ENCODE data around the gene YPEL1. TPM values are rescaled to one million over a fixed set of nuclear protein-coding genes. Genes with fewer than 3 reads are reported as not detected.

YPEL1 gene
- total and polyA plus RNA-seq, 2 donors (not counting 1 experiment from before 2014, with no cell fraction given) = 14.9 to 17.0 TPM

DNA sequence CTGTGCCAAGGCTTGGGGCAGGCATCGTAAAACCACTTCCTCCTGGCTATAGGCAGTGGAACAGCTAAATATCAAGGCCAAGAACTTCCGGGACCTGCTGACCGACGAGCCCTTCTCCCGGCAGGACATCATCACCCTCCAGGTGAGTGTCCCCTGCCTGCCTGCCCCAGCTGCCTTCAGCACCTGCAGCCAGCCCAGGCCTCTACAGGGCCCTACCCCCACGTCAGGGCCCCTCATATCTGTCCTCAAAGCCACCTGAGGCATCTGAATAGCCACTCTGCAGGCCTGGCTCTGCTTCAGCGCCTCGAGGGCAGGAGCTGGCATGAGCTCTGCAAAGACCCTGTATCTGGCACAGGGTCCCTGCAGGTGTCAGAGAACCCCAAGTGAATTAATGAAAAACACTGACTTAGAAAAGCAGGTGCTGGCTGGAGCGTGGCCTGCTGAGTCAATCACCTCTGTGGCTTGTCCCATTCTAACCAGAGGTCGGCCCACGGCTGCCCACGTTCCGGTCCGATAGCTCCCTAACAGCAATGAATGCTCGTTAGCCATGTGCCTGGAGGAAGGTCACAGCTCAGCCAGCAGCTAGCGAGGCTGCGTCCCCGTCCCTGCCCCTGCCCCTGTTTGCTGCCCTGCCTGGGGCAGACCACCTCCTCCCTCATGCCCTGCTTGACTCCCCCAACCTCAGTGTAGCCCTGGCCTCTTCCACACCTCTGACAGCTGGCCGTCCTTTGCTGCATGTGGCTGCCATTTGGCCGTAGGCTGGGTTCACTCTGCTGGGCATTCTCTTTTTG, 53.0 kb downstream of the YPEL1 start:
- peaks cover 0 to 62% of the 10 kb centered on the region in 2 experiments for H3K36me3 ChIP-seq (replicated peaks in 1 of 2; ENCODE audit: control extremely low read depth in 1 of 2, control insufficient read depth in 1 of 2, extremely low read depth in 1 of 2, insufficient read depth in 2 of 2, low read length in 1 of 2)
- H3K9ac ChIP-seq (ENCODE audit: low read length) = no peak overlapping the region
- H3K4me2 ChIP-seq (replicated peaks; ENCODE audit: low read depth, low read length, poor library complexity, severe bottlenecking) = no peak overlapping the region
- H3K4me3 Mint-ChIP-seq = no peak overlapping the region
- intact Hi-C loops (cut with micrococcal nuclease) = no loop called here
- H3K79me2 ChIP-seq (ENCODE audit: control insufficient read depth, insufficient read depth, low read length) = peaks cover 6% of the 10 kb centered on the region
- no peaks in the 10 kb centered on the region for H3K9me3 ChIP-seq (ENCODE audit: control extremely low read depth in 1 of 3, control insufficient read depth in 2 of 3, insufficient read depth in 1 of 3, low read length in 2 of 3)
- ATAC-seq (ENCODE audit: low read depth) = no peak
- no peak for DNase-seq
- H3K4me3 ChIP-seq (ENCODE audit: control extremely low read depth in 1 of 5, extremely low read depth in 1 of 5, insufficient read depth in 1 of 5, low read depth in 2 of 5, low read length in 4 of 5) = no peak overlapping the region
- H3K27me3 ChIP-seq (replicated peaks in 1 of 4; ENCODE audit: control extremely low read depth in 1 of 4, control insufficient read depth in 3 of 4, insufficient read depth in 4 of 4, low read length in 3 of 4) = no peaks in the 10 kb centered on the region
- TF ChIP-seq, protein P1, sequence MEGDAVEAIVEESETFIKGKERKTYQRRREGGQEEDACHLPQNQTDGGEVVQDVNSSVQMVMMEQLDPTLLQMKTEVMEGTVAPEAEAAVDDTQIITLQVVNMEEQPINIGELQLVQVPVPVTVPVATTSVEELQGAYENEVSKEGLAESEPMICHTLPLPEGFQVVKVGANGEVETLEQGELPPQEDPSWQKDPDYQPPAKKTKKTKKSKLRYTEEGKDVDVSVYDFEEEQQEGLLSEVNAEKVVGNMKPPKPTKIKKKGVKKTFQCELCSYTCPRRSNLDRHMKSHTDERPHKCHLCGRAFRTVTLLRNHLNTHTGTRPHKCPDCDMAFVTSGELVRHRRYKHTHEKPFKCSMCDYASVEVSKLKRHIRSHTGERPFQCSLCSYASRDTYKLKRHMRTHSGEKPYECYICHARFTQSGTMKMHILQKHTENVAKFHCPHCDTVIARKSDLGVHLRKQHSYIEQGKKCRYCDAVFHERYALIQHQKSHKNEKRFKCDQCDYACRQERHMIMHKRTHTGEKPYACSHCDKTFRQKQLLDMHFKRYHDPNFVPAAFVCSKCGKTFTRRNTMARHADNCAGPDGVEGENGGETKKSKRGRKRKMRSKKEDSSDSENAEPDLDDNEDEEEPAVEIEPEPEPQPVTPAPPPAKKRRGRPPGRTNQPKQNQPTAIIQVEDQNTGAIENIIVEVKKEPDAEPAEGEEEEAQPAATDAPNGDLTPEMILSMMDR (IDR thresholded peaks at IDR 0.05) = no peak
- TF ChIP-seq EZH2 (IDR thresholded peaks at IDR 0.05; ENCODE audit: borderline replicate concordance, insufficient read depth, low read depth, low read length, poor library complexity, severe bottlenecking) = no peak
- H2AFZ ChIP-seq (ENCODE audit: insufficient read depth, low read depth, low read length, poor library complexity, severe bottlenecking) = no peak overlapping the region
- ChIA-PET POLR2A (no interaction called here), CTCF (no interaction called here)
- WGBS (ENCODE audit: insufficient coverage) = 88% methylated on average over 18 of the region's 20 CpGs
- no peaks in the 10 kb centered on the region for H3K4me1 ChIP-seq (ENCODE audit: control insufficient read depth in 2 of 2, insufficient read depth in 2 of 2, low read length in 2 of 2)
- no peaks in the 10 kb centered on the region for H3K9me3 Mint-ChIP-seq (ENCODE audit: insufficient read depth)
- H4K20me1 ChIP-seq (ENCODE audit: control insufficient read depth, insufficient read depth, low read length, poor library complexity, severe bottlenecking) = no peaks in the 10 kb centered on the region
- no peaks in the 10 kb centered on the region for H3K4me1 Mint-ChIP-seq
- no peaks in the 10 kb centered on the region for H3K27me3 Mint-ChIP-seq
- H3K27ac Mint-ChIP-seq = no peak overlapping the region
- no peak overlapping the region for H3K27ac ChIP-seq (ENCODE audit: low read length in 2 of 2)

DNA sequence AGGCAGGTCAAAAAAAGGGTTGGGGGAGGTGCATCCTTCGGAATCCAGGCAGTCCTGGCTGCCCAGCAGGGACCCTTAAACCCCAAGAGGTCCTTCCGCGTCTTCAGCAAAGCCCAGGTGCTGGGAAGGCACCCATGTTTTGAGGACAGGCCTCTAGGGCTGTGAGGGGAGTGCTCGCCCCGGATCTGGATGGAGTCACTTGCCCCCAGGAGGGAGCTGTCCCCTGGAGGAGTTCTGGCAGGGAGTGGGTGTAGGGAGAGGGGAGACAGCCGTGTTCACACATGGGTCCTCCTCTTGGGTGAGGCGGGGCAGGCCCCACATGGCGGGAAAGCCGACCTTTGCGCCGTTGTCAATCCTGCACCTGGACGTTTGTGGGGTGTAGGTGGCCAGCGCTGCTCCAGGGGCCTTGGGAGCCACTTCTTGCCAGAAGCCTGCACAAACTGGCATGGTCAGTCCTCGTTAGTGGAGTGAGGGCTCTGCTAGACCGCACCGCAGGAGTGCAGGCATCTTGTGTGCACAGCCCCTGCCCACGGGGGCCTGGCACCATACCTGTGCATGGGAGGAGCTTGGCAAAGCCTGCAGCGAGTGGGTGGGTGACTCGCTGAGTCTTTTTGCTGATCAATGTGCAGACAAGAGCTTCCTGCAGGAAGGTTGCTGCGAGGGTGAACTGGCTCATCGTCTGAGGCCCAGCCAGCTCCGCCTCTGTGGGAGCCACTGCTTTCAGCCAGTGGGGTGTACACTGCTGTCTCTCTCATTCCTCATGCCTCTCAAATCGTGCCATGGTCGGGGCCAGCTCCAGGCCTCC, 53.8 kb downstream of the YPEL1 start:
- Mint-ChIP-seq H3K27ac (no peak overlapping the region), H3K9me3 (ENCODE audit: insufficient read depth) (no peaks in the 10 kb centered on the region), H3K4me3 (no peak overlapping the region), H3K4me1 (no peaks in the 10 kb centered on the region), H3K27me3 (no peaks in the 10 kb centered on the region)
- H3K36me3 ChIP-seq (replicated peaks in 1 of 2; ENCODE audit: control extremely low read depth in 1 of 2, control insufficient read depth in 1 of 2, extremely low read depth in 1 of 2, insufficient read depth in 2 of 2, low read length in 1 of 2) = peaks cover 0 to 55% of the 10 kb centered on the region in 2 experiments
- no peak overlapping the region for H3K27ac ChIP-seq (ENCODE audit: low read length in 2 of 2)
- WGBS (ENCODE audit: insufficient coverage) = 94% methylated on average over 20 of the region's 24 CpGs
- H3K4me2 ChIP-seq (replicated peaks; ENCODE audit: low read depth, low read length, poor library complexity, severe bottlenecking) = no peak overlapping the region
- no peaks in the 10 kb centered on the region for H3K4me1 ChIP-seq (ENCODE audit: control insufficient read depth in 2 of 2, insufficient read depth in 2 of 2, low read length in 2 of 2)
- ATAC-seq (ENCODE audit: low read depth) (no peak), DNase-seq (no peak)
- peaks cover 6% of the 10 kb centered on the region for H3K79me2 ChIP-seq (ENCODE audit: control insufficient read depth, insufficient read depth, low read length)
- no peaks in the 10 kb centered on the region for H3K27me3 ChIP-seq (replicated peaks in 1 of 4; ENCODE audit: control extremely low read depth in 1 of 4, control insufficient read depth in 3 of 4, insufficient read depth in 4 of 4, low read length in 3 of 4)
- no peak overlapping the region for H2AFZ ChIP-seq (ENCODE audit: insufficient read depth, low read depth, low read length, poor library complexity, severe bottlenecking)
- intact Hi-C loops (cut with micrococcal nuclease) = no loop called here
- no peaks in the 10 kb centered on the region for H4K20me1 ChIP-seq (ENCODE audit: control insufficient read depth, insufficient read depth, low read length, poor library complexity, severe bottlenecking)
- ChIA-PET CTCF (no interaction called here), POLR2A (interaction anchor here (0.5 kb wide), 1 partner anchor 61 kb away, joined by 4 read pairs; no protein-coding TSS in a partner anchor)
- H3K4me3 ChIP-seq (ENCODE audit: control extremely low read depth in 1 of 5, extremely low read depth in 1 of 5, insufficient read depth in 1 of 5, low read depth in 2 of 5, low read length in 4 of 5) = no peak overlapping the region
- TF ChIP-seq EZH2 (IDR thresholded peaks at IDR 0.05; ENCODE audit: borderline replicate concordance, insufficient read depth, low read depth, low read length, poor library complexity, severe bottlenecking) = no peak
- TF ChIP-seq, protein P1 (IDR thresholded peaks at IDR 0.05) = no peak
- H3K9ac ChIP-seq (ENCODE audit: low read length) = no peak overlapping the region
- H3K9me3 ChIP-seq (ENCODE audit: control extremely low read depth in 1 of 3, control insufficient read depth in 2 of 3, insufficient read depth in 1 of 3, low read length in 2 of 3) = no peaks in the 10 kb centered on the region

All from B cell (primary cell).